CD14-positive monocyte (primary cell): ENCODE results near the gene SEMA4D. TPM values are rescaled to one million over a fixed set of nuclear protein-coding genes. Genes with fewer than 3 reads are reported as not detected.

ENCODE experiments used
- DNase-seq, 3 donors: peaks; one replicate each; pipeline ENCODE4 v3.0.0-alpha.2; 2011 to 2022
- H2AFZ ChIP-seq: 2 replicates; pipeline ENCODE4 v1.6.0; 2012; ENCODE audit warnings: mild to moderate bottlenecking, low read depth, low read length, inconsistent platforms; ENCODE audit not compliant: insufficient read depth, poor library complexity, severe bottlenecking
- H3K27ac ChIP-seq, 2 donors: 1 replicate in 1 of 2; 2 replicates in 1 of 2; pipeline ENCODE4 v1.5.1; 2012 to 2013; ENCODE audit warnings: low read length in 2 of 2, control low read depth in 1 of 2, inconsistent platforms in 1 of 2, low read depth in 1 of 2, mild to moderate bottlenecking in 1 of 2
- H3K27me3 ChIP-seq, 2 donors: one replicate each; pipeline versions ENCODE4 v1.6.0 to v1.6.1; 2011 to 2013; ENCODE audit warnings: low read length in 2 of 2; ENCODE audit not compliant: control insufficient read depth in 2 of 2, insufficient read depth in 2 of 2
- H3K36me3 ChIP-seq, 2 donors: replicated peaks in 1 of 2; 1 replicate in 1 of 2; 2 replicates in 1 of 2; pipeline versions ENCODE4 v1.5.1 to v1.6.1; 2012 to 2013; ENCODE audit warnings: low read length in 2 of 2, control low read depth in 1 of 2, inconsistent platforms in 1 of 2, mild to moderate bottlenecking in 1 of 2; ENCODE audit not compliant: insufficient read depth in 2 of 2, control insufficient read depth in 1 of 2
- H3K4me1 ChIP-seq, 2 donors: 1 replicate in 1 of 2; 2 replicates in 1 of 2; pipeline versions ENCODE4 v1.5.1 to v1.6.1; 2012 to 2013; ENCODE audit warnings: low read length in 2 of 2, control low read depth in 1 of 2, inconsistent platforms in 1 of 2, mild to moderate bottlenecking in 1 of 2, moderate library complexity in 1 of 2; ENCODE audit not compliant: insufficient read depth in 2 of 2, control insufficient read depth in 1 of 2
- H3K4me2 ChIP-seq: replicated peaks from 2 replicates; pipeline ENCODE3; 2012; ENCODE audit warnings: low read length, moderate library complexity, mild to moderate bottlenecking; ENCODE audit not compliant: poor library complexity, severe bottlenecking; ENCODE audit errors: extremely low read depth
- H3K4me3 ChIP-seq, 3 experiments: fragments of 200-600 bp in 1 of 3; sonication (generic) in 1 of 3; replicated peaks in 1 of 3; 1 replicate in 2 of 3; 2 replicates in 1 of 3; pipeline ENCODE4 v1.5.1; 2011 to 2013; ENCODE audit warnings: low read length in 3 of 3, mild to moderate bottlenecking in 3 of 3, control low read depth in 2 of 3, low read depth in 2 of 3, inconsistent platforms in 1 of 3, moderate library complexity in 1 of 3
- H3K79me2 ChIP-seq: 2 replicates; pipeline ENCODE4 v1.6.0; 2012; ENCODE audit warnings: mild to moderate bottlenecking, control low read depth, inconsistent platforms, low read length, moderate library complexity; ENCODE audit not compliant: insufficient read depth
- H3K9ac ChIP-seq: 2 replicates; pipeline ENCODE4 v1.6.0; 2017; ENCODE audit warnings: low read length, mild to moderate bottlenecking; ENCODE audit not compliant: insufficient read depth, poor library complexity, severe bottlenecking
- H3K9me3 ChIP-seq, 2 donors: replicated peaks in 1 of 2; 1 replicate in 1 of 2; 2 replicates in 1 of 2; pipeline versions ENCODE4 v1.5.1 to v1.6.1; 2012 to 2013; ENCODE audit warnings: low read length in 2 of 2, control low read depth in 1 of 2; ENCODE audit not compliant: control insufficient read depth in 1 of 2, insufficient read depth in 1 of 2
- H4K20me1 ChIP-seq: 2 replicates; pipeline ENCODE4 v1.6.0; 2012; ENCODE audit warnings: mild to moderate bottlenecking, low read length, control low read depth, moderate library complexity; ENCODE audit not compliant: insufficient read depth
- H3K27ac Mint-ChIP-seq, 7 donors: one replicate each; pipeline ENCODE4 v1.8.0; 2020; ENCODE audit warnings: mild to moderate bottlenecking in 7 of 7, mixed read lengths in 7 of 7, moderate library complexity in 6 of 7, inconsistent platforms in 2 of 7
- H3K27me3 Mint-ChIP-seq, 3 donors: one replicate each; pipeline ENCODE4 v1.8.0; 2021 to 2022; ENCODE audit warnings: low read depth in 3 of 3, mild to moderate bottlenecking in 3 of 3, mixed read lengths in 3 of 3, moderate library complexity in 3 of 3, inconsistent platforms in 1 of 3
- H3K36me3 Mint-ChIP-seq, 2 donors: one replicate each; pipeline ENCODE4 v1.8.0; 2020; ENCODE audit warnings: mixed read lengths in 2 of 2, inconsistent platforms in 1 of 2, mild to moderate bottlenecking in 1 of 2
- H3K4me1 Mint-ChIP-seq: one replicate; pipeline ENCODE4 v1.8.0; 2020; ENCODE audit warnings: mild to moderate bottlenecking, mixed read lengths
- H3K4me3 Mint-ChIP-seq, 2 donors: one replicate each; pipeline ENCODE4 v1.8.0; 2020; ENCODE audit warnings: mild to moderate bottlenecking in 2 of 2, mixed read lengths in 2 of 2, moderate library complexity in 1 of 2
- H3K9me3 Mint-ChIP-seq, 7 donors: one replicate each; pipeline ENCODE4 v1.8.0; 2020 to 2022; ENCODE audit warnings: mixed read lengths in 7 of 7, mild to moderate bottlenecking in 6 of 7, moderate library complexity in 6 of 7, inconsistent platforms in 2 of 7
- WGBS: methylation state at CpG from one replicate; pipeline ENCODE4 v1.1.5; 2013; ENCODE audit warnings: missing lambda C conversion rate; ENCODE audit not compliant: insufficient coverage; 5-methylcytosine and 5-hydroxymethylcytosine counted together
- intact Hi-C, 2 donors: fragments of 100-400 bp; cut with micrococcal nuclease; formaldehyde crosslinking; loops; one replicate each; pipeline versions ENCODE4 v1.15.0 to v1.15.1; 2023
- polyA plus RNA-seq, 3 donors: library from polyadenylated mRNA; depleted of rRNA in 1 of 3; unstranded in 2 of 3; stranded (reverse) in 1 of 3; fragments of 300-500 nt in 2 of 3; fragments of >200 nt in 1 of 3; fragmentation: Illumina TruSeq in 2 of 3; gene quantifications; 1 replicate in 2 of 3; 2 replicates in 1 of 3; pipeline ENCODE4 v1.2.3, GENCODE V29; 2012 to 2021
- TF ChIP-seq, protein P1 (sequence below): fragments of 200-600 bp; IDR thresholded peaks from one replicate; pipeline ENCODE4 v1.8.0; 2022; ENCODE audit warnings: antibody characterized with exemption, mild to moderate bottlenecking

Gene SEMA4D
- polyA plus RNA-seq, 3 donors, result 28.2 to 117 (median 28.6) TPM

DNA sequence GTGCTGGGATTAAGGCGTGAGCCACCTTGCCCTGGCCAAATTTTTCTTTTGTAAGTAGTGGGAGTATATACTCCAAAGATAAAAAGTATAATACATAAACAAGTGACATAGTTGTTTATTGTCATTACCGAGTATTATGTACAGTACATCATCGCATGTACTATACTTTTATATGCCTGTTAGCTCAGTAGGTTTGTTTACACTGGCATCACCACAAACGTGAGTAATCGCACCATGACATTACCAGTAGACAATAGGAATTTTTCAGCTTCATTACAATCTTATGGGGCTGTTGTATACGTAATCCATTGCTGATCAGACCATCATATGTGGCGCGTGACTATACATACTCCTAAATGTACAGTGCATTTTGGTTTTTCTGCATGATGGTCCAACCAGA lies 169.8 kb downstream of the SEMA4D start:
- H3K9me3 Mint-ChIP-seq, result no peaks in the 10 kb centered on the region
- no peak overlapping the region for H3K27ac Mint-ChIP-seq
- Histone ChIP-seq H4K20me1 (peaks cover 32% of the 10 kb centered on the region), H3K36me3 (peaks cover 76 to 92% of the 10 kb centered on the region in 2 donors), H3K9ac (no peak overlapping the region), H3K27me3 (no peaks in the 10 kb centered on the region), H3K4me1 (peaks cover 5 to 7% of the 10 kb centered on the region in 2 donors), H3K27ac (no peak overlapping the region), H3K9me3 (no peaks in the 10 kb centered on the region), H3K79me2 (peaks cover 25% of the 10 kb centered on the region), H3K4me2 (no peak overlapping the region), H2AFZ (no peak overlapping the region), H3K4me3 (no peak overlapping the region)
- intact Hi-C loops, result loop anchor here in 1 of 2 donors (10.0 kb wide), 1 partner anchor 207 kb away; no protein-coding TSS in a partner anchor
- 100% methylated on average over 1 of the region's 8 CpGs for WGBS
- TF ChIP-seq, protein P1, sequence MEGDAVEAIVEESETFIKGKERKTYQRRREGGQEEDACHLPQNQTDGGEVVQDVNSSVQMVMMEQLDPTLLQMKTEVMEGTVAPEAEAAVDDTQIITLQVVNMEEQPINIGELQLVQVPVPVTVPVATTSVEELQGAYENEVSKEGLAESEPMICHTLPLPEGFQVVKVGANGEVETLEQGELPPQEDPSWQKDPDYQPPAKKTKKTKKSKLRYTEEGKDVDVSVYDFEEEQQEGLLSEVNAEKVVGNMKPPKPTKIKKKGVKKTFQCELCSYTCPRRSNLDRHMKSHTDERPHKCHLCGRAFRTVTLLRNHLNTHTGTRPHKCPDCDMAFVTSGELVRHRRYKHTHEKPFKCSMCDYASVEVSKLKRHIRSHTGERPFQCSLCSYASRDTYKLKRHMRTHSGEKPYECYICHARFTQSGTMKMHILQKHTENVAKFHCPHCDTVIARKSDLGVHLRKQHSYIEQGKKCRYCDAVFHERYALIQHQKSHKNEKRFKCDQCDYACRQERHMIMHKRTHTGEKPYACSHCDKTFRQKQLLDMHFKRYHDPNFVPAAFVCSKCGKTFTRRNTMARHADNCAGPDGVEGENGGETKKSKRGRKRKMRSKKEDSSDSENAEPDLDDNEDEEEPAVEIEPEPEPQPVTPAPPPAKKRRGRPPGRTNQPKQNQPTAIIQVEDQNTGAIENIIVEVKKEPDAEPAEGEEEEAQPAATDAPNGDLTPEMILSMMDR, result no peak
- H3K27me3 Mint-ChIP-seq, result no peaks in the 10 kb centered on the region
- no peak overlapping the region for H3K4me3 Mint-ChIP-seq
- H3K36me3 Mint-ChIP-seq, result peaks cover 68 to 90% of the 10 kb centered on the region in 2 donors
- DNase-seq, result no peak
- peaks cover 6% of the 10 kb centered on the region for H3K4me1 Mint-ChIP-seq

DNA sequence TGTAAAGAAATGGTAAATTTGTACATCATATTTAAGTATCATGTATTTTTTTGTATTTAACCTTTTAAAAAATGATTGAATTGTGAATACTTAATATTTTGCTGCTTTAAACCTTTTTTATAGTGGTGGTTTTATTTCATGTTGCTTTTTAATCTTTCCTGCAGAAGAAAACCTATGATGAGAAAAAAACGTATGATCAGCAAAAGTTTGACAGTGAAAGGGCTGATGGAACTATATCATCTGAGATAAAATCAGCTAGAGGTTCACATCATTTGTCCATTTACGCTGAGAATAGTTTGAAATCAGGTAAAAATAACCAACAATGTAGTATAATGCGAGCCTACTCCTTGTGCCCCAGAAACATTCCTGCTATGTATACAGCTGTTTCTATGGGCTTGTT lies 172.2 kb downstream of the SEMA4D start:
- intact Hi-C loops, result loop anchor here in 1 of 2 donors (10.0 kb wide), 1 partner anchor 209 kb away; no protein-coding TSS in a partner anchor
- peaks cover 62 to 75% of the 10 kb centered on the region in 2 donors for H3K36me3 Mint-ChIP-seq
- 100% methylated on average over 1 of the region's 3 CpGs for WGBS

More for the DNA sequence above, 172.2 kb downstream of the SEMA4D start:
- Histone ChIP-seq H3K9me3 (no peaks in the 10 kb centered on the region), H3K4me2 (no peak overlapping the region), H2AFZ (no peak overlapping the region), H3K36me3 (peaks cover 54 to 73% of the 10 kb centered on the region in 2 donors), H3K27ac (no peak overlapping the region), H3K27me3 (no peaks in the 10 kb centered on the region), H3K9ac (no peak overlapping the region), H3K4me1 (peaks cover 5 to 7% of the 10 kb centered on the region in 2 donors), H3K4me3 (no peak overlapping the region), H3K79me2 (peaks cover 48% of the 10 kb centered on the region), H4K20me1 (peaks cover 39% of the 10 kb centered on the region)
- DNase-seq, result no peak
- H3K27ac Mint-ChIP-seq, result no peak overlapping the region
- H3K4me3 Mint-ChIP-seq, result no peak overlapping the region
- H3K27me3 Mint-ChIP-seq, result no peaks in the 10 kb centered on the region
- H3K9me3 Mint-ChIP-seq, result no peaks in the 10 kb centered on the region
- TF ChIP-seq, protein P1, result no peak
- peaks cover 18% of the 10 kb centered on the region for H3K4me1 Mint-ChIP-seq
